HepG2 (cell line): Measurements from ENCODE around the gene COMP. TPM values are rescaled to one million over a fixed set of nuclear protein-coding genes. Genes with fewer than 3 reads are reported as not detected.

Experiments
- DPF2 ChIP-seq: sonication (generic); formaldehyde crosslinking; IDR thresholded peaks from 2 replicates; pipeline ENCODE4 v1.4.0; 2020; ENCODE audit warnings: mild to moderate bottlenecking, low read depth, missing genetic modification reagents, borderline replicate concordance
- FOXA1 ChIP-seq, 2 experiments: fragments of 450-650 bp in 1 of 2; sonication (generic) in 1 of 2; formaldehyde crosslinking in 1 of 2; IDR thresholded peaks; 2 replicates each; pipeline versions ENCODE4 v1.4.0 to v1.6.1; 2016 to 2020; ENCODE audit warnings: missing genetic modification reagents in 1 of 2
- KLF12 ChIP-seq: sonication (generic); formaldehyde crosslinking; IDR thresholded peaks from 2 replicates; pipeline ENCODE4 v1.4.0; 2020; ENCODE audit warnings: missing genetic modification reagents, borderline replicate concordance
- PHF5A ChIP-seq: IDR thresholded peaks from one replicate; pipeline ENCODE4 v1.6.1; 2018; ENCODE audit warnings: low read depth, missing genetic modification reagents; ENCODE audit not compliant: unreplicated experiment
- SMC3 ChIP-seq: IDR thresholded peaks from 2 replicates; pipeline ENCODE4 v1.6.1; 2011; ENCODE audit warnings: low read length, improper control_type of control experiment
- SMYD3 ChIP-seq: sonication (generic); formaldehyde crosslinking; IDR thresholded peaks from 2 replicates; pipeline ENCODE4 v1.8.1; 2023; ENCODE audit warnings: mild to moderate bottlenecking, missing genetic modification reagents
- ZBTB37 ChIP-seq: sonication (generic); formaldehyde crosslinking; IDR thresholded peaks from 2 replicates; pipeline ENCODE4 v1.4.0; 2020; ENCODE audit warnings: mild to moderate bottlenecking, missing genetic modification reagents
- polyA plus RNA-seq, 8 experiments: library from polyadenylated mRNA; depleted of rRNA in 3 of 8; stranded (reverse) in 7 of 8; unstranded in 1 of 8; fragments of >200 nt; fragmentation: Illumina TruSeq in 4 of 8; extraction: Trizol in 4 of 8; gene quantifications; 2 replicates each; pipeline versions ENCODE4 v1.2.1 to v1.2.3, GENCODE V29; 2011 to 2016; ENCODE audit warnings: low read depth in 4 of 8, missing spikeins in 1 of 8, mixed read lengths in 1 of 8; ENCODE audit not compliant: insufficient read depth in 1 of 8
- total RNA-seq, 5 experiments: library from RNA; depleted of rRNA; stranded (reverse); fragments of >200 nt; fragmentation: Illumina TruSeq; extraction: Trizol; gene quantifications; 2 replicates each; pipeline ENCODE4 v1.2.3, GENCODE V29; 2016; ENCODE audit warnings: low read depth in 1 of 5
- TF ChIP-seq, protein P1 (sequence below): sonication (generic); formaldehyde crosslinking; conservative IDR thresholded peaks from 2 replicates; pipeline ENCODE4 v1.8.1; 2023; ENCODE audit warnings: missing genetic modification reagents

COMP gene
- total and polyA plus RNA-seq, 2 of the 13 experiments (the other 11 are each of a cell fraction or from before 2014, with no cell fraction given), result 0.04 to 0.13 TPM

GRCh38 chr19:18798384-18799352 lies 7.6 kb upstream of the COMP start (continued):
- TF ChIP-seq PHF5A (CRISPR knock-in tag), result no peak
- TF ChIP-seq KLF12 (CRISPR knock-in tag), result no peak
- TF ChIP-seq ZBTB37 (CRISPR knock-in tag), result no peak
- TF ChIP-seq SMC3, result peak; percentile 25; the same call in 1 of the 2 replicates
- TF ChIP-seq SMYD3 (CRISPR knock-in tag), result peak; percentile 30; the same call in 1 of the 2 replicates
- TF ChIP-seq, protein P1, sequence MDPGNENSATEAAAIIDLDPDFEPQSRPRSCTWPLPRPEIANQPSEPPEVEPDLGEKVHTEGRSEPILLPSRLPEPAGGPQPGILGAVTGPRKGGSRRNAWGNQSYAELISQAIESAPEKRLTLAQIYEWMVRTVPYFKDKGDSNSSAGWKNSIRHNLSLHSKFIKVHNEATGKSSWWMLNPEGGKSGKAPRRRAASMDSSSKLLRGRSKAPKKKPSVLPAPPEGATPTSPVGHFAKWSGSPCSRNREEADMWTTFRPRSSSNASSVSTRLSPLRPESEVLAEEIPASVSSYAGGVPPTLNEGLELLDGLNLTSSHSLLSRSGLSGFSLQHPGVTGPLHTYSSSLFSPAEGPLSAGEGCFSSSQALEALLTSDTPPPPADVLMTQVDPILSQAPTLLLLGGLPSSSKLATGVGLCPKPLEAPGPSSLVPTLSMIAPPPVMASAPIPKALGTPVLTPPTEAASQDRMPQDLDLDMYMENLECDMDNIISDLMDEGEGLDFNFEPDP, result 0 out of 2 replicates have a peak, but pooled peaks have one; percentile 64
- TF ChIP-seq DPF2 (CRISPR knock-in tag), result no peak
- TF ChIP-seq FOXA1 (IDR thresholded peaks at IDR 0.05), result no peak
- peak; percentile 78 for TF ChIP-seq FOXA1 (CRISPR knock-in tag; IDR thresholded peaks at IDR 0.05)
